Right renal pelvis (tissue), 4 donors: ENCODE results near the gene USP6. TPM values are rescaled to one million over a fixed set of nuclear protein-coding genes. Genes with fewer than 3 reads are reported as not detected.
"Not testable (repeated sequence)": the region's sequence is repeated elsewhere in the genome, so short reads cannot be mapped to it uniquely, and the experiment has no call there.

Source experiments
- DNase-seq, 4 donors: peaks; one replicate each; pipeline ENCODE4 v3.0.0-alpha.2; 2013; ENCODE audit warnings: low read depth in 4 of 4, low spot score in 3 of 4, missing footprints in 1 of 4
- polyA plus RNA-seq, 4 donors: library from polyadenylated mRNA; unstranded; fragments of 120-200 nt; gene quantifications; one replicate each; pipeline ENCODE4 v1.2.1, GENCODE V29; 2013; ENCODE audit not compliant: insufficient read length in 4 of 4

Gene USP6
- polyA plus RNA-seq, 4 donors = 3.2 to 8.4 (median 4.0) TPM

DNA sequence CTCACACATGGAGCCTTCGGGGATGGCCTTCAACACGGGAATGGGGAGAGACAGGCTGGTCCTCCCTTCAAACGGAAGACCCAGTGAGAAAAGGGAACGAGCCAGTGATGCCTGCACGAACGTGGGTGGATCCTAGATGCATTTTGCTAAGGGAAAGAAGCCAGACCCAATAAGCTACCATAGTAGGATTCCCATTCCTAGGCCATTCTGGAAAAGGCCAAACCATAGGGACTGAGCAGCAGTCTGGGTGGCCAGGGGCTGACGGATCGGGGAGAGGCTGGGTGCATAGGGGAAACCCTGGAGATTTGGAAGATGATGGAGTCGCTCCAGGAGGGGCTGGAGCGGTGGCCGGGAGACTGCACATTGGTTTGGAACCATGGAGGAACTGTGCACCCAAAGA lies 18.7 kb downstream of the USP6 start:
- not testable (repeated sequence) for DNase-seq

DNA sequence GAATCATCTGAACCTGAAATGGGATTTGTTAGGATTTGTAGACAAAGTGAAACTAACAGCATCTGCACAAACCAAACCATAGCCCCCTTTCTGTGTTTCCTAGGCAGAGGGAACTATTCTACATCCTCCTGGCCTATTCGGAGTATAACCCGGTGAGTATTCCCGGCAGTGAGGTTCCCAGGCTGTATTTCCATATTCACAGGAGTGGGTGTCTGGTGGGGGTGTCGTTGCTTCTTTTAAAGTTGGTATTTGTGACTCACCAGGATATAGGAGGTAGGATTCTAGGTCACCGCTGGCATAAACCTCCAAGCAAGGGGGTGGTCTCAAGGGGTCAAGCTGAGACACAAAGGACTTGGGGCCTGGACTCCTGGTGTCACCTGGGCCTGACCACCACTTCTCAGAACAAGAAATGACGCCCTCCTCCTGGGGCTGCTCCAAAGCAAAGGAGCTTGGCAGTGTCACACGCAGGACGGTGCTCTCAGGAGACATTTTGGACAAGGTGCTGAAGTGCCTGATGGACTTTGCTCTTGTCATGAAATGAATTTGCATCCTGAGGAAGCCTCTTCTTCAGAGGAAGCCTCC lies 19.4 kb downstream of the USP6 start:
- not testable (repeated sequence) for DNase-seq

DNA sequence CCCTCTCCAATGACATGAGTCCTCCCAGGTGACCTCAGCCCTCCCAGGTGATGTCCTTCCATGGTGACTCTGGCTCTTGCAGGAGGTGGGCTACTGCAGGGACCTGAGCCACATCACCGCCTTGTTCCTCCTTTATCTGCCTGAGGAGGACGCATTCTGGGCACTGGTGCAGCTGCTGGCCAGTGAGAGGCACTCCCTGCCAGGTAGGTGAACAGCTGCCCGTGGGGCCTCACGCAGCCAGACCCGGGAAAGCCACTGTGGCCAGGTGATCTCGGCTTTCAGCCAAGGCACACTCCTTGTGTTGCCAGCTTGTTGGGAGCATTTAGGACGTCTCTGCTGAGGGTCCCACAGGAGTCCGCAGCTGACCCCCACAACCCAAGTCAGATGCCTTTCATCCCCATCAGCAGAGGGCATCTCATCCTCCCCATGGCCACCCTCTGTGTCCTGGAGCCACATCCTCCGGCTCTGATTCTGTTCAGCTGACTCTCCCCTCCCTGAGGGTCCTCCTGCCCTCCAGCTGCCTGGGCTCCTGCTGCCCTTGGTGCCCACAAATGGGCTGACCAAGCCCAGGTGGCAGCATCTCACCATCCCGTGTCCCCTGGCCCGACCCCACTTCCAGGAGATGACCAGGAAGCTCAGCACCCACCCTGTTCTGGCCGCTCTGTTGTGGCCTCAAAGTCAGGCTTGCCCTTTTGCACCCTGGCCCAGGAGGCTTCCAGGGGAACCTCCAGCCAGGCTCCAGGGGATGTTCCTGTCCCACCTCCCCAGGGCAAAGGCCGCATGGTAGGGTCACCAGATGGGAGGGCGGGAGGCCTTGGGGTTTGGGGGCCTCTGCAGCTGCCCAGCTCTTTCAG lies 20.1 kb downstream of the USP6 start:
- DNase-seq = no peak

DNA sequence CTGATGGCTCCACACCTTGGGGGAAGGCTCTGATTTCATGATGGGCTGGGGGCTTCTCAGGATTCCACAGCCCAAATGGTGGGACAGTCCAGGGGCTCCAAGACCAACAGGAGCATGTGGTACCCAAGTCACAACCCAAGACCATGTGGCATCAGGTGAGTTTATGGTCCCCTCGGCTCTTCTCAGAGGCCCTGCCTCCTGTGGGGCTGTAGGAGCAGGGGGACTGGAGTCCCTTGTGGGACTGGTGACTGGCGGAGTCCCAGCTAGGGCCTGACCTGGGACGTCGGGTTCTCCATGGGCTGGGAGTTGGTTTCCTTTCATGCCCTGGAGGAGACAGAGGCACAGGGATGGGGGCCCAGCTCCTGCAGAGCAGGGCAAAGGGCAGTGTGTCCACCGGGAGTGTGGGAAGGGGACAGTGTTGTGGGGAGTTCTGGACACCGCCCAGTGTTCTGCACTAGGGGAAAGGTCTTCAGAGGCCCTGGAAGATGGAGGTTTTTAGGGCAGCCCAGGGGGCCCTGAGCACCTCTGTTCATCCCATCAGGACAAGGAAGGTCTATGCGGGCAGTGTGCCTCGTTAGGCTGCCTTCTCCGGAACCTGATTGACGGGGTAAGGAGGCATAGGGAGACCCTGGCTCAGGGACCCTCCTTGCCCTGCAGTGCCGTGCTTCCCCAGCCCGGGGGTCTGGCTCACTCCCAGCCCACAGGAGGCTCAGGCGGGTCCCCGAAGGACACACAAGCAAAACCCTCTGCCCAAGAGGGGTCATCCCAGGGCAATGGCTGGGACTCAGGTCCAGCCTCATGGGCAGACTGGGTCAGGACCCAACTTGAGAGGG lies 21.0 kb downstream of the USP6 start:
- not testable (repeated sequence) for DNase-seq

DNA sequence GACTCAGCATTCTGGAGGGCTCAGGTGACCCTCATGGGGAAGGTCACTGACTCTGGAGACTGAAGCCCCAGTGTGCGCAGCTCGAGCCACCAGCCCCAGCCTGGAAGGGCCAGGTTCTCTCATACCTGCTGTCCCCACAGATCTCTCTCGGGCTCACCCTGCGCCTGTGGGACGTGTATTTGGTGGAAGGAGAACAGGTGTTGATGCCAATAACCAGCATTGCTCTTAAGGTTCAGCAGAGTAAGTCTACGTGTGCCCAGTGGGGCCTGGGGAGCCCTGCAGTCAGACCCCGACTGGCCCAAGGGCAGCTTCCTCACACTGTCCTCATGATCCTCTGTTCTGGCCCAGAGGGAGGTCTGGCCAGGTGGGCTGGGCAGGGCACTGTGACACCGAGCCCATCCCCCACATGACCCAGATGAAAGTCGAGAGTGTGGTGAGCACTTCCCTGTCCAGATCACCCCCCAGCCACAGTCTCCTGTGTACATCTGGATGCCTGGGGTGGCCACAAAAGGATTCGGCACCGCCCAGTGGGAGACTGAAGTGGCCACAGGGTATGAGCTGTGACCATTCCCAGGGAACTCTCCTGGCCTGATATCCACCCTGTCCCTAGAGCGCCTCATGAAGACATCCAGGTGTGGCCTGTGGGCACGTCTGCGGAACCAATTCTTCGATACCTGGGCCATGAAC lies 21.8 kb downstream of the USP6 start:
- not testable (repeated sequence) for DNase-seq

DNA sequence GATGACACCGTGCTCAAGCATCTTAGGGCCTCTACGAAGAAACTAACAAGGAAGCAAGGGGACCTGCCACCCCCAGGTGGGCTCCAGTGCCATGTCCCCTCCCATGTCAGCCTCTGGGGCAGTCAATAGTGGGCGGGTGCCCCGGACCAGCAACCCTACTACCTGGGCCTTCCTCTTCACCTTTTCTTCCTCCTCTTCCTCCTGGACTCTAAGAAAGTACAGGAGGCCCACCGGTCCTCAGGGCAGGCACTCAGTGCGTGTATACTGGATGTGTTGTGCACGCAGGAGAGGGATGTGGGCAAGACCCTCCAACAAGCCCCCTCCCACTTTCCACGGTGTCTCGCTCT lies 22.3 kb downstream of the USP6 start:
- DNase-seq = not testable (repeated sequence)

DNA sequence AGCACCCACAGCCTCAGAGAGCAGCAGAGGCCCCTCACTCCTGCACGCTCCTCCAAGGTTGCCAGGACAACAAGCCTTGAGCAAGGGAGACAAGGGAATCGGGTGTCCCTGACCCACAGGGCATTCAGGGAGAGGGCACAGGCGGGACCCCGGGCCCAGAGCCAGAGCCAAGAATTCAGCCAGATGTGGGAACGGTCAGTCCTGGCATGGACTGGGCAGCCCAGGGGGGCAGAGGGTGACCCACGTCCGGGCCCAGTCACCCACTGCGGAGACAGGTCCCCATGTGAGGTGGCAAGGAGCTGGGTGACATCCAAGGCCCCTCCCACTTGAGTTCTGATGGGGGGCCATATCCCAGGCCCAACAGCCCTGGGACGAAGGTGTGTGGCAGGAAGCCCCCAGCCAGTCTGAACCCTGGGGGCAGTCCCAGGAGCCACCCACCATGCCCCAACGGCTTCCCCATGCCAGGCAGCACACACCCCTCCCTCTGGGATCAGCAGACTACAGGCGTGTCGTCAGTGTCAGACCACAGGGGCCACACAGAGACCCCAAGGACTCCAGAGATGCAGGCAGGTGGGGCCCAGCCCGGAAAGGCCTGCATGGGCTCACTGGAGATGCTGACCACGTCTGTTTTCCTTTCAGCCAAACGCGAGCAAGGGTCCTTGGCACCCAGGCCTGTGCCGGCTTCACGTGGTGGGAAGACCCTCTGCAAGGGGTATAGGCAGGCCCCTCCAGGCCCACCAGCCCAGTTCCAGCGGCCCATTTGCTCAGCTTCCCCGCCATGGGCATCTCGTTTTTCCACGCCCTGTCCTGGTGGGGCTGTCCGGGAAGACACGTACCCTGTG lies 23.0 kb downstream of the USP6 start:
- DNase-seq = no peak

DNA sequence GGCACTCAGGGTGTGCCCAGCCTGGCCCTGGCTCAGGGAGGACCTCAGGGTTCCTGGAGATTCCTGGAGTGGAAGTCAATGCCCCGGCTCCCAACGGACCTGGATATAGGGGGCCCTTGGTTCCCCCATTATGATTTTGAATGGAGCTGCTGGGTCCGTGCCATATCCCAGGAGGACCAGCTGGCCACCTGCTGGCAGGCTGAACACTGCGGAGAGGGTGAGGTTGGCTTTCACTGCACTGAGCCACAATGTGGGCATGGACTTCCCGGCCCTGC lies 23.6 kb downstream of the USP6 start:
- DNase-seq = no peak

DNA sequence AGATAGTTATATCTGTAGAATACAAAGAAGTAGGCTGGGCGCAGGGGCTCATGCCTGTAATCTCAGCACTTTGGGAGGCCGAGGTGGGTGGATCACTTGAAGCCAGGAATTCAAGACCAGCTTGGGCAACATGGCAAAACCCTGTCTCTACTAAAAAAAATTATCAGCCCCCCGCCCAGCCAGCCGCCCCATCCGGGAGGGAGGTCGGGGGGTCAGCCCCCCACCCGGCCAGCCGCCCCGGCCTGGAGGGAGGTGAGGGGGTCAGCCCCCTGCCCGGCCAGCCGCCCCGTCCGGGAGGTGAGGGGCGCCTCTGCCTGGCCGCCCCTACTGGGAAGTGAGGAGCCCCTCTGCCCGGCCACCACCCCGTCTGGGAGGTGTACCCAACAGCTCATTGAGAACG lies 27.0 kb downstream of the USP6 start:
- DNase-seq = not testable (repeated sequence)

DNA sequence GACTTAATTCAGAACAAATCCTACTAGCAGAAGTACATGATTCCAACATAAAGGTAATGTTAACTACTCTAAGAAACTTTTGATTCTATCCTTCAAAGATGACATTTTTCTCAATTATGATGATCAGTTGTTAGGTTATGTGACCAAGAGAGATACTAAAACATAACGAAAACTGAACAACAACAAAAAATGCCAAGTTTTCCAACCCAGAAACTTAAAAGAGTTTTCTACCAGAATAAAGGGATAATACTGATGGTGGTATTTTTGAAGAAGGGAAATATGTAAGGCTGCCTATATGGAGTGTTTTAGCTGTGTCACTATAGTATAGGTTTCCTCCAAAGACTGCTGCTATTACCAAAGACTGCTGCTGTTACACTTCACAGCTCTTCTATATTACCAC lies 30.3 kb downstream of the USP6 start:
- DNase-seq = not testable (repeated sequence)

DNA sequence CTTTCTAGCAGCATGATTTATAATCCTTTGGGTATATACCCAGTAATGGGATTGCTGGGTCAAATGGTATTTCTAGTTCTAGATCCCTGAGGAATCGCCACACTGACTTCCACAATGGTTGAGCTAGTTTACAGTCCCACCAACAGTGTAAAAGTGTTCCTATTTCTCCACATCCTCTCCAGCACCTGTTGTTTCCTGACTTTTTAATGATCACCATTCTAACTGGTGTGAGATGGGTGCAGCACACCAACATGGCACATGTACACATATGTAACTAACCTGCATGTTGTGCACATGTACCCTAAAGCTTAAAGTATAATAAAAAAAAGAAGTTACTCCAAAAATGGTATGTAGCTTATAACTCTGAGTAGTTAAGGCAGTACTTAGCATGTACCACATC lies 44.9 kb downstream of the USP6 start:
- not testable (repeated sequence) for DNase-seq

DNA sequence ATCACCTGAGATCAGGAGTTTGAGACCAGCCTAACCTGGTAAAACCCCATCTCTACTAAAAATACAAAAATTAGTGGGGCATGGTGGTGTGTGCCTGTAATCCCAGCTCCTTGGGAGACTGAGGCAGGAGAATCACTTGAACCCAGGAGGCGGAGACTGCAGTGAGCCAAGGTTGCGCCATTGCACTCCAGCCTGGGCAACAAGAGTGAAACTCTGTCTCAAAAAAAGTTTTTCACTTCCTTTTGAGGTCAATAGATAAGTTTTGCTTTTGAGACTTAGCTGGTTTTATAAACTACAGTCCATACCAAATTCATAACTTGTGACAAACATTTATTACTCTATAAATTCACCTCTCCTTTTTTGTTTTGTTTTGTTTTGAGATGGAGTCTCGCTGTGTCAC lies 46.0 kb downstream of the USP6 start:
- DNase-seq = not testable (repeated sequence)

DNA sequence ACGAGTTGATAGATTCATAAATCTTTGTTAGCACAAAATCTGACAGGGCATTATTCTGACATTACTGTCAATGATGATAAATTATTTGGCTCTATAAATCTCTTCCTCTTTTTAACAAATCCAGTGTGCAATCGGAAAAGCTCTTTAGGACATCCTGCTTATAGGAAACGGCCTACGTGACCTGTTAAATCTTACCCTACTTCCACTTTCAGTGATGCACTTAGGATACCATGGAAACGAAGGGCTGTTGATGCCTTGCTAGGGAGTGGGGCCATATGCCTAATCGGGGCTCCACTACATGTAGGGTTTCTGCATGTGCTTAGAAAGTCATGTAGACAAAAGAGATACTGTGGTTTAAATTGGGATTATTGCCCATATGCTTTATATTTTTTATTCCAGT lies 48.6 kb downstream of the USP6 start:
- no peak for DNase-seq

DNA sequence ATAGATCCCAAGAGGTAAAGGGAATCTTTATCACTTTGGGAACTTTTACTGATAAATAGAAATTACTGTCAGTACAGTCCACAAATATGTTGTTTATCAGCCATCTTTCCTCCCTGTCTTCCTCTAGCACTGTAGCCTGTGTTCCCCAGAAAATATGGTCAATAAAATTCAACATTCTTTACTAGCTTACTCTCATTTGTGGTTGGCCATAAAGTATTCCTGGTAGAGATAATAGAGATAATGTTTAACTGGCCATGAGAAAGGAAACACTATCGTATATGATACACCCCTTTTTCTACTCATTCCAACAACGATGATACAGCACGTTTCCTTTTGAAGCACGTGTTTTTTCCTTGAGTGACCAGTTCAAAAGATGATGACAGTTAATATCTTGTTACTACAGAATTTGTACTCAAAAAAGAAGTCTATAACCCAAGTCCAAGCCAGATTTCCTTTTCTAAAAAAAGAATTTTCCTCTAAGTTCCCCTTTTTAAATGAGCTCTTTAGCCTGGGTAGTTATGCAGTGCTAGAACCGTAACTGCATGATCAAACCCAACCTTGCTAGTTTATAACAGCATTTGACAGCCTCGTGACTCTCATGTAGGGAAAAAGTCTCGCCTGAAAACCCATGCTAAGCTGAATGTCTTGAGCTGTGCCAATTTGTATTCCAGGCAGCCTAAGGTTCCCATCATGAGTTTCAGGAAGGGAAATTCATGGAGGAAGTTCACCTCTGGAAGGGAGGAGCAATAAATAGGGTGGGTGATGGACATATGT lies 50.1 kb downstream of the USP6 start:
- DNase-seq = not testable (repeated sequence)

DNA sequence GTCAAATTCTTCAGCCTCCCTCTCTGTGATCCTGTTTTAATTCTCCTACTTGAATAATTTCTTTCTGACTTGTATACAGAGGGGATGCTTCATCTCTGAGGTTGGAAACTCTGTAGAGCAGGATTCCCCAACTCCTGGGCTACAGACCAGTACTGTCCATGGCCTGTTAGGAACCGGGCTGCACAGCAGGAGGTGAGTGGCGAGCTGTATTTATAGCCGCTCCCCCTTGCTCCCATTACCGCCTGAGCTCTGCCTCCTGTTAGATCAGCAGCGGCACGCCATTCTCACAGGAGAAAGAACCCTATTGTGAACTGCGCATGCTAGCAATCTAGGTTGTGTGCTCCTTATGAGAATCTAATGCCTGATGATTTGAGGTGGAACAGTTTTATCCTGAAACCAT lies 59.2 kb downstream of the USP6 start:
- DNase-seq = not testable (repeated sequence)

DNA sequence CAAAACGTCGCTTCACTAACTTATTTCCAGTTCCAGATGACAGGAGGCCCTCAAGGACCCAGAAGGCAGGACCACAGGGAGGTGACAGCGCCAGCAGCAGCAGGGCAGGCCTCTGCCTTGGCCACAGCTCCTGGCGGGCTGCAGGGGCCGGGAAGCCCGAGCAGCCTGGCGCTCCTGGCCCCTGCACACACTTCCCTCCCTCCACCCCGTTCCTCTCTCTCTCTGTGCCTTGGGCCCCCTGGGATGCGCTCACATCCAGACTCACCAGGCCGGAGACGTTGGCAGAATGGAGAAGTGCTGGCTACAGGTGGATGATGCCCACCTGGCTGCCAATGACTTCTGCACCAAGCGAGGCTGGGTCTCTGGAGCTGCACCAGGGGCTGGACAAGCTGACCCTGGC lies 63.2 kb downstream of the USP6 start:
- no peak for DNase-seq

DNA sequence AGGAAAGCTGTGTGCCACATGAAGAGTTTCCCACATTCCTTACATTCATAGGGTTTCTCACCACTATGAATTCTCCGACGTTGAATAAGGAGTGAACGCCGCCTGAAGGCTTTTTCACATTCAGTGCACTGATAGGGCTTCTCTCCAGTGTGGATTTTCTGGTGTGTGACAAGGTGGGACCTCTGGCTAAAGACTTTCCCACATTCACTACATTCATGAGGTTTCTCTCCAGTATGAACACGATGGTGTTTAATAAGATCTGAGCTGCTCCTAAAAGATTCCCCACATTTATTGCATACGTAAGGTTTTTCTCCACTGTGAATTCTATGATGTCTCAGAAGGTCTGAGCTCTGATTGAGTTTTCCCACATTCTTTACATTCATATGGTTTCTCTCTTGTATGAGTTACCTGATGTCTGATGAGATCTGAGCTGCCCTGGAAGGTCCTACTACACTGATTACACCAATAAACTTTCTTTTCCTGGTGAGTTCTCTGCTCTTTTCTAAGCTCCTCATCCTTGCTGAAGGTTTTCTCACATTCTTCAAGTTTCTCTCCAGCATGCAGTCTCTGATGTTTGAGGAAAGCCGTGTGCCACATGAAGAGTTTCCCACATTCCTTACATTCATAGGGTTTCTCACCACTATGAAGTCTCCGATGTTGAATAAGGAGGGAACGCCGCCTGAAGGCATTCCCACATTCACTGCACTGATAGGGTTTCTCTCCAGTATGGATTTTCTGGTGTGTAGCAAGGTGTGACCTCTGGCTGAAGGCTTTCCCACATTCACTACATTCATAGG lies 65.9 kb downstream of the USP6 start:
- no peak for DNase-seq

DNA sequence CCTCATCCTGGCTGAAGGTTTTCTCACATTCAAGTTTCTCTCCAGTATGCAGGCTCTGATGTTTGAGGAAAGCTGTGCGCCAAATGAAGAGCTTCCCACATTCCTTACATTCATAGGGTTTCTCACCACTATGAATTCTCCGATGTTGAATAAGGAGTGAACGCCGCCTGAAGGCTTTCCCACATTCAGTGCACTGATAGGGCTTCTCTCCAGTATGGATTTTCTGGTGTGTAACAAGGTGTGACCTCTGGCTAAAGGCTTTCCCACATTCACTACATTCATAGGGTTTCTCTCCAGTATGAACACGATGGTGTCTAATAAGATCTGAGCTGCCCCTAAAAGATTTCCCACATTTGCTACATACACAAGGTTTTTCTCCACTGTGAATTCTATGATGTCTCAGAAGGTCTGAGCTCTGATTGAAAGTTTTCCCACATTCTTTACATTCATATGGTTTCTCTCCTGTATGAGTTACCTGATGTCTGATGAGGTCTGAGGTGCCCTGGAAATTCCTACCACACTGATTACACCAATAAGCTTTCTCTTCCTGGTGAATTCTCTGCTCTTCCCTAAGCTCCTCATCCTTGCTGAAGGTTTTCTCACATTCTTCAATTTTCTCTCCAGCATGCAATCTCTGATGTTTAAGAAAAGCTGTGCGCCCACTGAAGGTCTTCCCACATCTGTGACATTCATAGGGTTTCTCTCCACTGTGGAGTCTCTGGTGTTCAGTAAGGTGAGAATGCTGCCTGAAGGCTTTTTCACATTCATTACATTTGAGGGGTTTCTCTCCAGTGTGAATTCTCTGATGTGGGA lies 67.0 kb downstream of the USP6 start:
- DNase-seq = no peak
